HG02642 (cell line): ENCODE data around the gene SNX6.
"Not testable (repeated sequence)": the region's sequence is repeated elsewhere in the genome, so short reads cannot be mapped to it uniquely, and the experiment has no call there.

Source experiments
- ATAC-seq: cut with Tn5 transposase; IDR thresholded peaks from one replicate; pipeline ENCODE4 v1.9.1; 2021; ENCODE audit warnings: mild to moderate bottlenecking; ENCODE audit not compliant: unreplicated experiment, poor library complexity

SNX6 gene

DNA sequence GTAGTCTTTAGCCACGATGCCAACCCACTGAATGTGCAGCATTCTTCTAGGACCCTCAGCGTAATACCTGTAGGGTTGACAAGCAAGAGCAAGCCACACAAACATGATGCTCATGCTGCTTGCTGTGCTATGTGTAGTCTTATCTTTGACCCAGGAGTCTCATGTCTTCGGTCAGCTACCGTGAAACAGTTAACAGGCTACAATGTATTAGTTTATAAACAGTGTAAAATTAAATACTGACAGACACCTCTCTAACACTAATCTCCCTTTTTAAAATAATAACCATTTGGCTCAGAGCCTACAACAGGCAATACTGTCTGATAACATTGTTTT is 92.3 kb downstream of the SNX6 start:
- no peak for ATAC-seq

DNA sequence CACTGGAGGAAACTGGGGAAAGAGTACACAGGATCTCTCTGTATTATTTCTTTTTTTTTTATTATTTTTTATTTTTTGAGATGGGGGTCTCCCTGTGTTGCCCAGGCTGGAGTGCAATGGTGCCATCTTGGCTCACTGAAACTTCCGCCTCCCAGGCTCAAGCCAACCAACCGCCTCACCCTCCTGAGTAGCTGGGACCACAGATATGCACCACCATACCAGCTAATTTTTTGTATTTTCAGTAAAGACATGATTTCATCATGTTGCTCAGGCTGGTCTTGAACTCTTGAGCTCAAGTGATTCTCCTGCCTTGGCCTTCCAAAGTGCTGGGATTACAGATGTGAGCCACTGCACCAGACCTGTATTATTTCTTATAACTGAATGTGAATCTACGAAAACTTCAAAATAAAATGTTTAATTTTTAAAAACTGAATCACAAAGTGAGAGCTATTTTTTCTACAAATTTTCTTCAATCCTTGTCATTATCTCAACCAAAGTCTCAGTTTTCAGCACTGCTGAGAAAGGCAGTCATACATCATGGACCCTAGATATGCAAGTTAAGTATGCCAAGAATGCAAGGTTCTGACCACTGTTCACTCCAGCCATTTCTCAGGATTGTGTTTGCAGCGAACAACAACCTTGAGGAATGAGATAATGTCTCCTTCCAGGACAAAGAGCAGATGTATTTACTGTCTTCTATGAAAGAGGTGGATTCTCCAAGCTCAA is 92.8 kb downstream of the SNX6 start:
- no peak for ATAC-seq

DNA sequence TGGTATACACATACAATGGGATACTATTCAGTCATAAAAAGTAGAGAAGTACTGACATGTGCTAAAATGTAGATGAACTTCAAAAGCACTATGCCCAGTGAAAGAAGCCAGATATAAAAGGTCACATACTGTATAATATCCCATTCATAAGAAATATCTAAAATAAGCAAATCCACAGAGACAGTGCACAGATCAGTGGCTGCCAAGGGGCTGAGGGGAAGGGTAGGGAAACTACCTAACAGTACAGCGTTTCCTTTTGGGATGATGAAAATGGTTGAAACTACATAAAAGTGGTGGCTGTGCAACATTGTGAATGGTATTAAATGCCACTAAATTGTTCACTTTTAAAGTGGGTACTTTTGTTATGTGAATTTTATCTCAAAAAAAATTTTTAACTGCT is 102.4 kb downstream of the SNX6 start:
- ATAC-seq = no peak

DNA sequence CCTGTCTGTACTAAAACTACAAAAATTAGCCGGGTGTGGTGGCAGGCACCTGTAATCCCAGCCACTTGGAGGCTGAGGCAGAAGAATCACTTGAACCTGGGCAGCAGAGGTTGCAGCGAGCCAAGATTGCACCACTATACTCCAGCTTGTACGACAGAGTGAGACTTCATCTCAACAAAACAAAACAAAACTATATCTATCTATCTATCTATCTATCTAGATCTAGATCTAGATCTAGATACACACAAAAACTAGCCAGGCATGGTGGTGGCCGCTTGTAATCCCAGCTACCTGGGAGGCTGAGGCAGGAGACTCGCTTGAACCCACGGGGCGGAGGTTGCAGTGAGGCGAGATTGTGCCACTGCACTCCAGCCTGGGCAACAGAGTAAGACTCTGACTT is 105.7 kb downstream of the SNX6 start:
- not testable (repeated sequence) for ATAC-seq

DNA sequence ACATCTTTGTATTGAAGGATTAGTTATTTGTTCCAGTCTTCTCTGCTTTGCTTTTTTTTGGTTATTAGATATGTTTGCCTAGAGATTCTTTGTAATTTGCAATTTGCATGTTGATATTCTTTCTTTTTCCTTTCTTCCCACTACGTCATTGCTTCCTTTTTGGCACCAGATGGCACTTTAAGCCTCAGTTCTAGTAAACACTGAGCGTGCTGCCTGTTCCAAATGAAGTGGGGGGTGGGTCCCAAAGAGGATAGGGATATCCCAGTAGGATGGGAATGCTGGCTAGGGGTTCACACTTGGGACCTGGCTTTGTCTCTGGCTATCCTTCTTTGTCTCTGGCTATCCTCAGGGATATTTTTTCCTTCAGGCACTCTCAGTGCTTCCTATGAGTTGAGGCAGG is 107.5 kb downstream of the SNX6 start:
- ATAC-seq = no peak

DNA sequence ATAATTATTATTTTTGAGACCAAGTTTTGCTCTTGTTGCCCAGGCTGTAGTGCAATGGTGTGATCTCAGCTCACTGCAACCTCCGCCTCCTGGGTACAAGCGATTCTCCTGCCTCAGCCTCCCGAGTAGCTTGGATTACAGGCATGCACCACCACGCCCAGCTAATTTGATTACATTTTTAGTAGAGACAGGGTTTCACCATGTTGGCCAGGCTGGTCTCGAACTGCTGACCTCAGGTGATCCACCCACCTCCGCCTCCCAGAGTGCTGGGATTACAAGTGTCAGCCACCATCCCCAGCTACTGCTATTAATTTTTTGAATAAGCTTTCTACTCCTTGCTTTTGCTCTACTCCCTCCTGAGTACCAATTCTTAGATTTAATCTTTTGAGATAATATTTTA is 108.9 kb downstream of the SNX6 start:
- ATAC-seq = not testable (repeated sequence)

DNA sequence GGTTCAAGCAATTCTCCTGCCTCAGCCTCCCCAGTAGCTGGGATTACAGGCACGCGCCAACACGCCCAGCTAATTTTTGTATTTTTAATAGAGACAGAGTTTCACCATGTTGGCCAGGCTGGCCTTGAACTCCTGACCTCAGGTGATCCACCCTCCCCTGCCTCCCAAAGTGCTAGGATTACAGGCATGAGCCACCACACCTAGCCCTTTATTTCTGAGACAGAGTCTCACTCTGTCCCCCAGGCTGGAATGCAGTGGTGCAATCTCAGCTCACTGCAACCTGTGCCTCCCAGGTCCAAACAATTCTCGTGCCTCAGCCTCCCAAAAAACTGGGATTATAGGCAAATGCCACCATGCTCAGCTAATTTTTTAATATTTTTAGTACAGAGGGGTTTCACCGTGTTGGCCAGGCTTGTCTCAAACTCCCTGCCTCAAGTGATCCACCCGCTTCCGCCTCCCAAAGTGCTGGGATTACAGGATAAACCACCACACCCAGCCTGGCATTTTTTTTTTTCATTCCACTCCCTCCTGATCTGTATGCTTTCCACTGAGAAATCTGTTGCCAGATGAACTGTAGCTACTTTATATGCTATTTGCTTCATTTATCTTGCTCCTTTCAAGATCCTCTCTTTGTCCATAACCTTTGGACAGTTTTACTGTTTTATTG is 109.5 kb downstream of the SNX6 start:
- not testable (repeated sequence) for ATAC-seq
